SU-DHL-6 (cell line): ENCODE data around the gene WWOX.

Source experiments
- CTCF ChIP-seq: fragments of 200-600 bp; sonication (generic); IDR thresholded peaks from one replicate; pipeline ENCODE4 v1.5.1; 2017; ENCODE audit warnings: antibody characterized with exemption, mild to moderate bottlenecking, low read length, moderate library complexity; ENCODE audit not compliant: insufficient read depth, poor library complexity, severe bottlenecking
- EZH2phosphoT487 ChIP-seq: fragments of 200-600 bp; sonication (generic), shearing (Covaris generic); conservative IDR thresholded peaks from 2 replicates; pipeline ENCODE4 v1.6.1; 2018; ENCODE audit warnings: mild to moderate bottlenecking, antibody characterized with exemption, low read length, moderate library complexity, mixed read lengths

GRCh38 chr16:78286065-78286464 lies 186.6 kb downstream of the WWOX start:
- TF ChIP-seq CTCF (no peak), EZH2phosphoT487 (no peak)
